ENCODE results near the gene WDR82.

DNA sequence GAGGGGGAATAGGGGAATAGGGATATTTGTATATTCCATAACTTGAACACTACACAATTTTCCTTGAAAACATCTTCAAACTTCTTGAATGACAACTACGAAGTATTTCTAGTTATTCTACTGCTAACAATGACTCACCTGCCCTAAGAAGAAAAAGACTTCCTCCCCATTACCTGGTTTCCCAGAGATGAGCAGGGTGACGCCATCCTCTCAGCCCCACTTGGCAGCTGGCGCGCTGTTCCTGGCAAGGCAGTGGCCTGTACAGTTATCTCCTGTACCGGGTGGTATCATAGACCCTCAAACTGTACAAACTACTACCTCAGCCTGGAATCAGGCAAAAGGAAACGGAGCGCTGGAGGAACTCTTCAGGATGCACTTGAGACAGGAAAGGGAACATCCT, 10.4 kb downstream of the WDR82 start:
- TF ChIP-seq, protein P1, sequence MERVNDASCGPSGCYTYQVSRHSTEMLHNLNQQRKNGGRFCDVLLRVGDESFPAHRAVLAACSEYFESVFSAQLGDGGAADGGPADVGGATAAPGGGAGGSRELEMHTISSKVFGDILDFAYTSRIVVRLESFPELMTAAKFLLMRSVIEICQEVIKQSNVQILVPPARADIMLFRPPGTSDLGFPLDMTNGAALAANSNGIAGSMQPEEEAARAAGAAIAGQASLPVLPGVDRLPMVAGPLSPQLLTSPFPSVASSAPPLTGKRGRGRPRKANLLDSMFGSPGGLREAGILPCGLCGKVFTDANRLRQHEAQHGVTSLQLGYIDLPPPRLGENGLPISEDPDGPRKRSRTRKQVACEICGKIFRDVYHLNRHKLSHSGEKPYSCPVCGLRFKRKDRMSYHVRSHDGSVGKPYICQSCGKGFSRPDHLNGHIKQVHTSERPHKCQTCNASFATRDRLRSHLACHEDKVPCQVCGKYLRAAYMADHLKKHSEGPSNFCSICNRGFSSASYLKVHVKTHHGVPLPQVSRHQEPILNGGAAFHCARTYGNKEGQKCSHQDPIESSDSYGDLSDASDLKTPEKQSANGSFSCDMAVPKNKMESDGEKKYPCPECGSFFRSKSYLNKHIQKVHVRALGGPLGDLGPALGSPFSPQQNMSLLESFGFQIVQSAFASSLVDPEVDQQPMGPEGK (CRISPR knock-in tag; IDR thresholded peaks at IDR 0.05; ENCODE audit: borderline replicate concordance) = no peak
- TF ChIP-seq TCF4 (CRISPR knock-in tag; IDR thresholded peaks at IDR 0.05; ENCODE audit: borderline replicate concordance) (no peak), ZC3H10 (CRISPR knock-in tag; IDR thresholded peaks at IDR 0.05) (no peak), ZFP3 (CRISPR knock-in tag; IDR thresholded peaks at IDR 0.05) (no peak), BACH2 (CRISPR knock-in tag; IDR thresholded peaks at IDR 0.05; ENCODE audit: borderline replicate concordance) (no peak), ESRRG (CRISPR knock-in tag; IDR thresholded peaks at IDR 0.05) (no peak), OSR1 (CRISPR knock-in tag; IDR thresholded peaks at IDR 0.05) (no peak), ZNF8 (CRISPR knock-in tag; IDR thresholded peaks at IDR 0.05) (no peak), ZFP30 (CRISPR knock-in tag; IDR thresholded peaks at IDR 0.05) (no peak), ARNTL (CRISPR knock-in tag; IDR thresholded peaks at IDR 0.05; ENCODE audit: borderline replicate concordance, low read depth) (no peak)
